Prostate gland (tissue), 2 donors: ENCODE measurements around the gene KDM4C.
"Not testable (repeated sequence)": the region's sequence is repeated elsewhere in the genome, so short reads cannot be mapped to it uniquely, and the experiment has no call there.

Experiments
- CTCF ChIP-seq, 4 experiments: fragments of 200-600 bp in 2 of 4; fragments of 450-650 bp in 2 of 4; sonication (generic) in 2 of 4; IDR thresholded peaks; 1 replicate in 3 of 4; 2 replicates in 1 of 4; pipeline ENCODE4 v1.5.1; 2016 to 2019; ENCODE audit warnings: antibody characterized with exemption in 4 of 4, mild to moderate bottlenecking in 2 of 4, moderate library complexity in 2 of 4
- POLR2A ChIP-seq: fragments of 450-650 bp; IDR thresholded peaks from one replicate; pipeline ENCODE4 v1.6.1; 2016; ENCODE audit warnings: antibody characterized with exemption, mild to moderate bottlenecking
- POLR2AphosphoS5 ChIP-seq: sonication (generic); formaldehyde crosslinking; IDR thresholded peaks from one replicate; pipeline ENCODE4 v1.6.1; 2017; ENCODE audit warnings: antibody characterized with exemption

GRCh38 chr9:6754861-6755260 is 2.9 kb upstream of the KDM4C start:
- TF ChIP-seq POLR2A; CTCF (IDR thresholded peaks at IDR 0.05); POLR2AphosphoS5: not testable (repeated sequence)
